Measurements from ENCODE around the gene MAP3K6.
"Not testable (repeated sequence)": the region's sequence is repeated elsewhere in the genome, so short reads cannot be mapped to it uniquely, and the experiment has no call there.

MAP3K6 gene

GRCh38 chr1:27397110-27397509 lies 30.3 kb upstream of the MAP3K6 start:
- DNase-seq, result no peak

GRCh38 chr1:27395441-27396195 lies 28.9 kb upstream of the MAP3K6 start:
- peak; percentile 83 for DNase-seq

- no peak for DNase-seq
Observed at GRCh38 chr1:27394925-27395324, 28.2 kb upstream of the MAP3K6 start.

- no peak for DNase-seq
Observed at GRCh38 chr1:27394282-27394658, 27.5 kb upstream of the MAP3K6 start.

- no peak for DNase-seq
Observed at GRCh38 chr1:27393641-27394281, 27.0 kb upstream of the MAP3K6 start.

GRCh38 chr1:27392778-27393635 lies 26.2 kb upstream of the MAP3K6 start:
- DNase-seq, result no peak

- DNase-seq, result peak; percentile 94
Observed at GRCh38 chr1:27392096-27392777, 25.5 kb upstream of the MAP3K6 start, which contains the start of gene GPR3. GPR3 (plus strand) TSS chr1:27392622; CDS start chr1:27393799, 1,177 bp downstream.

- DNase-seq, result no peak
Observed at GRCh38 chr1:27391511-27392095, 24.8 kb upstream of the MAP3K6 start.

- DNase-seq, result no peak
Observed at GRCh38 chr1:27388337-27389005, 21.7 kb upstream of the MAP3K6 start.

- DNase-seq, result not testable (repeated sequence)
Observed at GRCh38 chr1:27384797-27385196, 18.0 kb upstream of the MAP3K6 start.

GRCh38 chr1:27383661-27384060 lies 16.9 kb upstream of the MAP3K6 start:
- no peak for DNase-seq

GRCh38 chr1:27383039-27383605 lies 16.4 kb upstream of the MAP3K6 start, which contains the start of gene CD164L2:
CD164L2 (minus strand) TSS chr1:27383333; CDS start chr1:27383239, 94 bp downstream.
- DNase-seq, result no peak

- DNase-seq, result no peak
Observed at GRCh38 chr1:27381969-27382762, 15.4 kb upstream of the MAP3K6 start.

GRCh38 chr1:27380766-27381733 lies 14.3 kb upstream of the MAP3K6 start:
- DNase-seq, result no peak

- no peak for DNase-seq
Observed at GRCh38 chr1:27380224-27380623, 13.5 kb upstream of the MAP3K6 start.

GRCh38 chr1:27379564-27380122 lies 12.9 kb upstream of the MAP3K6 start:
- no peak for DNase-seq

GRCh38 chr1:27377760-27378495 lies 11.2 kb upstream of the MAP3K6 start:
- no peak for DNase-seq
